ENCODE results near the gene SPRING1. TPM values are rescaled to one million over a fixed set of nuclear protein-coding genes. Genes with fewer than 3 reads are reported as not detected.

Gene SPRING1
- total RNA-seq, 4 donors from 2014 or later, result 6.2 to 19.2 (median 16.3) TPM

DNA sequence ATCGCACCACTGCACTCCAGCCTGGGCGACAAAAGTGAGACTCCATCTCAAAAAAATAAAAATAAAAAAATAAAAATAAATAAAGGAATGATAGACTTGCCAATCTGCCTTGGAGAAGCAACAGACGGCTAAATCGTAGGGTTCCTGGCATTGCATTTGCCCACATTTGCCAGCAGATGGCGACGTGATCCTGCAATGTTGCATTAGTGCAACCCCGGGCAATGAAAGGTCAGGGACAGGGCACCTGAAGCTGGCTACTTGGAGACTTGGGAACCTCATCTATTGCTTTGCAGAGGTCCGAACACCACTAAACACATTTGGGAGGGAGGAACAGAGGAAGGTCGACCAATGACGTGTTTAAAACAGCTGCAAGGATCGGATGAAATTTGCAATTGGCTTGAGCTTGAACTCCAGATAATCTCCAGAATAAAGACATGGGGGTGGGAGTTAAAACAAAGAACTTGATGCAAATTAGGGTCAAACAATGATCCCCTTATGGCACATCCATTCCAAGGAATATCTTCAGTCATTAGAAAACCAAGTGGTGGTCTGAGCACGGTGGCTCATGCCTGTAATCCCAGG is 34.6 kb downstream of the SPRING1 start:
- peaks cover 0 to 9% (median 3%) of the 10 kb centered on the region in 4 donors for H3K4me1 ChIP-seq
- WGBS, result 23% methylated on average over 12 of the region's 12 CpGs
- H3K27ac ChIP-seq (replicated peaks in 1 of 4), result no peak overlapping the region
- no peak for DNase-seq (ENCODE audit: extremely low spot score)
- intact Hi-C loops (cut with DNase I), result loop anchor here (2.0 kb wide), 1 partner anchor 179 kb away; no protein-coding TSS in a partner anchor
- no peak overlapping the region for H3K4me3 ChIP-seq
- H3K27me3 ChIP-seq, result no peaks in the 10 kb centered on the region
- H3K36me3 ChIP-seq, result no peaks in the 10 kb centered on the region
- no peaks in the 10 kb centered on the region for H3K9me3 ChIP-seq
- TF ChIP-seq, protein P1, sequence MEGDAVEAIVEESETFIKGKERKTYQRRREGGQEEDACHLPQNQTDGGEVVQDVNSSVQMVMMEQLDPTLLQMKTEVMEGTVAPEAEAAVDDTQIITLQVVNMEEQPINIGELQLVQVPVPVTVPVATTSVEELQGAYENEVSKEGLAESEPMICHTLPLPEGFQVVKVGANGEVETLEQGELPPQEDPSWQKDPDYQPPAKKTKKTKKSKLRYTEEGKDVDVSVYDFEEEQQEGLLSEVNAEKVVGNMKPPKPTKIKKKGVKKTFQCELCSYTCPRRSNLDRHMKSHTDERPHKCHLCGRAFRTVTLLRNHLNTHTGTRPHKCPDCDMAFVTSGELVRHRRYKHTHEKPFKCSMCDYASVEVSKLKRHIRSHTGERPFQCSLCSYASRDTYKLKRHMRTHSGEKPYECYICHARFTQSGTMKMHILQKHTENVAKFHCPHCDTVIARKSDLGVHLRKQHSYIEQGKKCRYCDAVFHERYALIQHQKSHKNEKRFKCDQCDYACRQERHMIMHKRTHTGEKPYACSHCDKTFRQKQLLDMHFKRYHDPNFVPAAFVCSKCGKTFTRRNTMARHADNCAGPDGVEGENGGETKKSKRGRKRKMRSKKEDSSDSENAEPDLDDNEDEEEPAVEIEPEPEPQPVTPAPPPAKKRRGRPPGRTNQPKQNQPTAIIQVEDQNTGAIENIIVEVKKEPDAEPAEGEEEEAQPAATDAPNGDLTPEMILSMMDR (IDR thresholded peaks at IDR 0.05), result peak; percentile 88 to 96 (median 91)
- no peak for TF ChIP-seq POLR2AphosphoS5 (IDR thresholded peaks at IDR 0.05)

GRCh38 chr12:116701432-116701831 is 36.4 kb downstream of the SPRING1 start:
- WGBS, result 95% methylated on average over 4 of the region's 4 CpGs
- Histone ChIP-seq H3K36me3 (no peaks in the 10 kb centered on the region), H3K27ac (replicated peaks in 1 of 4) (no peak overlapping the region), H3K9me3 (no peaks in the 10 kb centered on the region), H3K4me3 (no peak overlapping the region), H3K4me1 (peaks cover 0 to 7% (median 2%) of the 10 kb centered on the region in 4 donors), H3K27me3 (no peaks in the 10 kb centered on the region)
- no peak for DNase-seq (ENCODE audit: extremely low spot score)
- intact Hi-C loops (cut with DNase I), result no loop called here
- TF ChIP-seq POLR2A (IDR thresholded peaks at IDR 0.05; ENCODE audit: low read depth), result no peak
- TF ChIP-seq EP300 (IDR thresholded peaks at IDR 0.05), result no peak
- TF ChIP-seq, protein P1 (IDR thresholded peaks at IDR 0.05), result no peak
- TF ChIP-seq POLR2AphosphoS5 (IDR thresholded peaks at IDR 0.05), result no peak

- intact Hi-C loops (cut with DNase I), result no loop called here
- Histone ChIP-seq H3K36me3 (no peaks in the 10 kb centered on the region), H3K27me3 (peaks cover 0 to 7% (median 0%) of the 10 kb centered on the region in 4 donors), H3K9me3 (no peaks in the 10 kb centered on the region), H3K27ac (replicated peaks in 1 of 4) (no peak overlapping the region), H3K4me3 (no peak overlapping the region), H3K4me1 (peaks cover 0 to 7% (median 3%) of the 10 kb centered on the region in 4 donors)
- DNase-seq (ENCODE audit: extremely low spot score), result no peak
- no peak for TF ChIP-seq POLR2A (IDR thresholded peaks at IDR 0.05; ENCODE audit: low read depth)
- TF ChIP-seq POLR2AphosphoS5 (IDR thresholded peaks at IDR 0.05), result no peak
- TF ChIP-seq, protein P1 (IDR thresholded peaks at IDR 0.05), result no peak
- TF ChIP-seq EP300 (IDR thresholded peaks at IDR 0.05), result no peak
- 90% methylated on average over 6 of the region's 6 CpGs for WGBS
Measured at GRCh38 chr12:116700066-116700465, 37.8 kb downstream of the SPRING1 start.

DNA sequence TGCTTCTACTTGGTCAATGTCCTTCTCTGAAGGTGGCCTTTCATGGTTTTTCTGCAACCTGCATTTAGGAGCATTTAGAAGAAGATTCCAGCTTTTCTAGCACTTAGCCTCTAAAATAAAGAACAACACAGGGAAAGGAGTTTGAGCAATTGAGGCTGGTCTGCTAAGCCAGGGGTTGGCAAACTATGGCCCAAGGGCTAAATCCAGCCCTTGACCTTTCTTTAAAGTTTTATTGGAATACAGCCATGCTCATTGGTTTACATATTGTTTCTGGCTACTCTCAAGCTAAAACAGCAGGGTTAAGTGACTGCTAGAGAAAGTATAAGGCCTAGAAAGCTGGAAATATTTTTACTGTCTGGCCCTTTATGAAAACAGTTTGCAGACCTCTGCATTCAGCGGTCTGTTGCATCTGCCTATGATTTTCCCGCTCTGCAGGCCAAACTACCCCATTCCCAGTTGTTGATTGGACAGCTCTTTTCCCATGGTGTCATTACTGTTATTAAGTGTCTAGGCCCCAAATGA is 39.3 kb downstream of the SPRING1 start:
- H3K9me3 ChIP-seq, result no peaks in the 10 kb centered on the region
- WGBS, result 82% methylated on average over 2 of the region's 2 CpGs
- TF ChIP-seq EP300 (IDR thresholded peaks at IDR 0.05) (no peak), POLR2AphosphoS5 (IDR thresholded peaks at IDR 0.05) (no peak), POLR2A (IDR thresholded peaks at IDR 0.05; ENCODE audit: low read depth) (no peak)
- TF ChIP-seq, protein P1 (IDR thresholded peaks at IDR 0.05), result no peak
- H3K27ac ChIP-seq (replicated peaks in 1 of 4), result no peak overlapping the region
- H3K4me1 ChIP-seq, result peaks cover 8 to 16% (median 10%) of the 10 kb centered on the region in 4 donors
- intact Hi-C loops (cut with DNase I), result no loop called here
- H3K4me3 ChIP-seq, result no peak overlapping the region
- H3K27me3 ChIP-seq, result peaks cover 0 to 19% (median 7%) of the 10 kb centered on the region in 4 donors
- H3K36me3 ChIP-seq, result no peaks in the 10 kb centered on the region
- DNase-seq (ENCODE audit: extremely low spot score), result no peak

All from esophagus muscularis mucosa (tissue), 4 donors.